ENCODE measurements around the gene CDKN1A.

DNA sequence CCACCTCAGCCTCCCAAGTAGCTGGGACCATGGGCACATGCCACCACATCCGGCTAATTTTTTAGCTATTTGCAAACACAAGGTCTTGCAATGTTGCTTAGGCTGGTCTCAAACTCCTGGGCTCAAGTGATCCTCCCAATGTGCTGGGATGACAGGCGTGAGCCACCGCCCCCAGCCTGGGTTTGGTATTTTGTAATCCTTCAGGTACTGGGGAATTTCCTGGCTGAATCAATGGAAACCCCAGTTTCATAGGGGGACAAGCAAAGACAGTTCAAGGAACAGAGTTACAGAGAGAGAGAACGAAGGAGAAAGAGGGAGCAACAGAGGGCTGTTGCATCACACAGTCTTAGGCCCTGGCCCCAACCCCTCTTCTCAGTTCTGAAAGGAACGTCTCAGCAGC, 54.8 kb downstream of the CDKN1A start:
- TF ChIP-seq CTCF (IDR thresholded peaks at IDR 0.05), result no peak
- TF ChIP-seq POLR2A (IDR thresholded peaks at IDR 0.05), result no peak

Measured in gastroesophageal sphincter (tissue), 3 donors.